Measurements from ENCODE around the gene PHKG1. TPM values are rescaled to one million over a fixed set of nuclear protein-coding genes. Genes with fewer than 3 reads are reported as not detected.
A peak's percentile ranks its signal among the peaks of the same experiment; 100 is the strongest.
"Not testable (repeated sequence)": the region's sequence is repeated elsewhere in the genome, so short reads cannot be mapped to it uniquely, and the experiment has no call there.

PHKG1 gene
- total RNA-seq, 2 donors from 2014 or later = 0.82 to 2.4 TPM

- Histone ChIP-seq H3K27ac (peak within 1 kb of the TSS; percentile 85 to 91), H3K27me3 (replicated peaks; ENCODE audit: insufficient read depth) (no peaks in the 10 kb centered on the region), H3K4me3 (peak within 1 kb of the TSS; percentile 59 to 83), H3K4me1 (replicated peaks) (no peaks in the 10 kb centered on the region), H3K36me3 (peaks cover 0 to 5% of the 10 kb centered on the region in 2 donors), H3K9me3 (no peaks in the 10 kb centered on the region)
- TF ChIP-seq POLR2AphosphoS5 (IDR thresholded peaks at IDR 0.05) = peak; percentile 94
- TF ChIP-seq CTCF (IDR thresholded peaks at IDR 0.05) = peak in 1 of 4 experiments; percentile 6
- peak; percentile 92 for TF ChIP-seq POLR2A (IDR thresholded peaks at IDR 0.05)
- peak; percentile 98 for DNase-seq (ENCODE audit: low spot score)
- intact Hi-C loops (cut with DNase I) = no loop called here
- under 1% methylated on average over 57 of the region's 57 CpGs for WGBS
Measured at GRCh38 chr7:56106108-56107073, 13.6 kb upstream of the PHKG1 start, which contains the start of gene CHCHD2. CHCHD2 (minus strand) TSS chr7:56106476; CDS start chr7:56106413, 63 bp downstream.

GRCh38 chr7:56105508-56105907 lies 12.8 kb upstream of the PHKG1 start:
- no peaks in the 10 kb centered on the region for H3K4me1 ChIP-seq (replicated peaks)
- DNase-seq (ENCODE audit: low spot score) = no peak
- peak overlapping the region; percentile 59 to 83 for H3K4me3 ChIP-seq
- no peaks in the 10 kb centered on the region for H3K9me3 ChIP-seq
- peaks cover 0 to 13% of the 10 kb centered on the region in 2 donors for H3K36me3 ChIP-seq
- TF ChIP-seq CTCF (IDR thresholded peaks at IDR 0.05) (no peak), POLR2A (IDR thresholded peaks at IDR 0.05) (no peak)
- no peaks in the 10 kb centered on the region for H3K27me3 ChIP-seq (replicated peaks; ENCODE audit: insufficient read depth)
- WGBS = 14% methylated on average over 6 of the region's 6 CpGs
- intact Hi-C loops (cut with DNase I) = no loop called here
- H3K27ac ChIP-seq = peak overlapping the region; percentile 85 to 91

- WGBS = 89% methylated on average over 9 of the region's 9 CpGs
Measured at GRCh38 chr7:56104138-56104537, 11.4 kb upstream of the PHKG1 start.

GRCh38 chr7:56099653-56100052 lies 6.9 kb upstream of the PHKG1 start:
- TF ChIP-seq POLR2AphosphoS5 (IDR thresholded peaks at IDR 0.05) (no peak), CTCF (IDR thresholded peaks at IDR 0.05) (no peak), POLR2A (IDR thresholded peaks at IDR 0.05) (no peak)
- H3K4me1 ChIP-seq (replicated peaks) = no peaks in the 10 kb centered on the region
- peaks cover 0 to 13% of the 10 kb centered on the region in 2 donors for H3K36me3 ChIP-seq
- H3K27me3 ChIP-seq (replicated peaks; ENCODE audit: insufficient read depth) = no peaks in the 10 kb centered on the region
- WGBS = 88% methylated on average over 3 of the region's 3 CpGs
- no peak for DNase-seq (ENCODE audit: low spot score)
- H3K9me3 ChIP-seq = no peaks in the 10 kb centered on the region
- intact Hi-C loops (cut with DNase I) = no loop called here
- no peak overlapping the region for H3K4me3 ChIP-seq
- no peak overlapping the region for H3K27ac ChIP-seq

More at GRCh38 chr7:56104138-56104537, 11.4 kb upstream of the PHKG1 start:
- H3K36me3 ChIP-seq = peaks cover 0 to 13% of the 10 kb centered on the region in 2 donors
- H3K4me1 ChIP-seq (replicated peaks); H3K9me3 ChIP-seq; H3K27me3 ChIP-seq (replicated peaks; ENCODE audit: insufficient read depth); H3K27ac ChIP-seq; intact Hi-C loops (cut with DNase I); DNase-seq (ENCODE audit: low spot score); H3K4me3 ChIP-seq: not testable (repeated sequence)

GRCh38 chr7:56098187-56099008 lies 5.6 kb upstream of the PHKG1 start:
- H3K4me3 ChIP-seq; H3K27me3 ChIP-seq (replicated peaks; ENCODE audit: insufficient read depth); H3K27ac ChIP-seq; H3K4me1 ChIP-seq (replicated peaks); DNase-seq (ENCODE audit: low spot score); H3K9me3 ChIP-seq; intact Hi-C loops (cut with DNase I): not testable (repeated sequence)
- peaks cover 0 to 13% of the 10 kb centered on the region in 2 donors for H3K36me3 ChIP-seq
- WGBS = 93% methylated on average over 8 of the region's 8 CpGs
